ENCODE results near the gene MYO9B. TPM values are rescaled to one million over a fixed set of nuclear protein-coding genes. Genes with fewer than 3 reads are reported as not detected.
"Not testable (repeated sequence)": the region's sequence is repeated elsewhere in the genome, so short reads cannot be mapped to it uniquely, and the experiment has no call there.

Gene MYO9B
- polyA plus RNA-seq, 5 donors = 43.6 to 64.8 (median 55.6) TPM

DNA sequence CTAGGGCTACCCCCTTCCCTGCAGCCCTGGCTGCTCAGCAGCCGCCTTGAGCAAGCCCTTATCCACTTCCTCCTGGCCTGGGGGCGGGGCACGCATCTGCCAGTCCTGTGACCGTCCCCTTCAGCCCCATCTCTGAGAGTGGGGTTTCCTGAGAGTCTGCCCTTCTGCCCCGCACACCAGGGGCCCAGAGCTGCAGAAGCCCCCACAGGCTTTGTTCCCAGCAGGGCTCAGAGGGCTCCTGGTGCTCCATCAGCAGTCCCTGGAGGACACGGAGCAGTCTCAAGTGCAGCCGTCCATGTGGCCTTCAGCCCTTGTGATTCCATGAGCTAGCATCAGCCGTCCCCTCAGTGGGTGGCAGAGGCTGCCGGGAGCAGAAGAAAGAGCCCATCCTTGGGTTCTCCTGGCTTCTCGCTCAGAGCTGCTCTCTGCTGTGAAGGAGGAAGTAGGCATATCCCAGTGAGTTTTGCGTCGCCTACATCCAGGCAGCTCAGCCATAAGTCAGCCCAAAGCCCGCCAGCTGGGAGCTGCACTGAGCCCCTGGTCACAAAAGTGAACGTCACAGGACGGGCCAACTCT is 16.3 kb downstream of the MYO9B start:
- no peak for DNase-seq

DNA sequence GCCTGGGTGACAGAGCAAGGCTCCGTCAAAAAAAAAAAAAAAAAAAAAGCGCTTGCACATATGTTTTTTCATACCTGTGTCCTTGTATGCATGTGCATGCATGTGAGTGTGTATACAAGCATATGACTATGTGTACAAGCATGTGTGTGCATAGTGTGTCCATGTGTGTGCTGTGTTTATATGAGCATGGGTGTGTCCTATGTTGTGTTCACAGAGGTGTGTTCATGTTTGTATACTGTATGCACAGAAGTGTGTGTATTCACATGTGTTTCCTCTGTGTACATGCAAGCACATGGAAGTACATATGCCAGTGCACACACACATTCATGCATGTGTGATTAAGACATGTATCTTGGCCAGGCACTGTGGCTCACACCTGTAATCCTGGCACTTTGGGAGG is 17.1 kb downstream of the MYO9B start:
- no peak for DNase-seq

DNA sequence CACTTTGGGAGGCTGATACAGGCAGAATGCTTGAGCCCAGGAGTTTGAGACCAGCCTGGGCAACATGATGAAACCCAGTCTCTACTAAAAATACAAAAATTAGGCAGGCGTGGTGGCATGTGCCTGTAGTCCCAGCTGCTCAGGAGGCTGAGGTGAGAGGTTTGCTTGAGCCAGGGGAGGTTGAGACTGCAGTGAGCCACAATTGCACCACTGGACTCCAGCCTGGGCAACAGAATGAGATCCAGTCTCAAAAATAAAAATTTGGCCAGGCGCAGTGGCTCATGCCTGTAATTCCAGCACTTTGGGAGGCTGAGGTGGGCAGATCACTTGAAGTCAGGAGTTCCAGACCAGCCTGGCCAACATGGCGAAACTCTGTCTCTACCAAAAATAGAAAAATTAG is 19.1 kb downstream of the MYO9B start:
- DNase-seq = not testable (repeated sequence)

DNA sequence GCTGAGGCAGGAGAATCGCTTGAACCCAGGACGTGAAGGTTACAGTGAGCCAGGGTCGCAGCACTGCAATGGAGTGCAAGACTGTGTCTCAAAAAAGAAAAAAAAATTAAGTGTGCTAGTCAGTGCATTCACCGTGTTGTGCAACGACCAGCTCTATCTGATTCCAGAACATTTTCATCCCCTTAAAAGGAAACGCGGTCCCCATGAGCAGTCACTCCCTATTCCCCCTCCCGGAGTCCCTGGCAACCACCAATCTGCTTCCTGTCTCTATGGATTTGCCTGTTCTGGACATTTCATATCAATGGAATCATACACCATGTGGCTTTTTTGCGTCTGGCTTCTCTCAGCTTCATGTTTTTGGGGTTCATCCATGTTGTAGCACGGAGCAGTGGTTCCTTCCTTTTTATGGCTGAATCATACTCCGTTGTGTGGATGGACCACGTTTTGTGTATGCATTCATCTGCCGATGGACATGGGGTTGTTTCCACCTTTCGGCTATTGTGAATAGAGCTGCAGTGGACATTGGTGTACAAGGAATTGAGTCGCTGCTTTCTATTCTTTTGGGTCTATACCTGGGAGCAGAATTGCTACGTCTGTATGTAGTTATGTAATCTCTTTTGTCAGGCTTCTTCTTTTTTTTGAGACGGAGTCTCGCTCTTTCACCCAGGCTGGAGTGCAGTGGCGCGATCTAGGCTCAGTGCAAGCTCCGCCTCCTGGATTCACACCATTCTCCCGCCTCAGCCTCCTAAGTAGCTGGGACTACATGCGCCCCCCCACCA is 19.8 kb downstream of the MYO9B start:
- no peak for DNase-seq

DNA sequence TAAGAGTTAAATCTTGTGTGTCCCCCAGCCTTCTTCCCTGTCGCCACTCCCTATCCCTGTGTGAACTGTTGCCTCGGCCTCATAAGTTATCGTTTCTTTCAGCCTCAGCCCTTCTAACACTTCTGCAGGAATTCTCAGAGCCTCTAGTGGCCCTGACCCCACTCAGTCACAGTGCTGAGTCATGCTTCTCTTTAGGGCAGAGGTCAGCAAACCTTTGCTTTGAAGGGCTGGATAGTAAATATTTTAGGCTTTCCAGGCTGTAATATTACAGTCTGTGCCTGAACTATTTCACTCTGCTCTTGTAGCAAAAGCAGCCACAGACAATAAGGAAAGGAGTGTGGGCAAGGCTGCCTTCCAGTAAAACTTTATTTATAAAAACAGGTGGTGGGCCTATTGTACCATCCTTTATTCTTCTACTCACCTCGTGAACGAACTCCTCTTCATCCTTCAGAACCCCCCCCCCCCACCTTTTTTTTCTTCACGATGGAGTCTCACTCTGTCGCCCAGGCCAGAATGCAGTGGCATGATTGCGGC is 22.1 kb downstream of the MYO9B start:
- DNase-seq = no peak

DNA sequence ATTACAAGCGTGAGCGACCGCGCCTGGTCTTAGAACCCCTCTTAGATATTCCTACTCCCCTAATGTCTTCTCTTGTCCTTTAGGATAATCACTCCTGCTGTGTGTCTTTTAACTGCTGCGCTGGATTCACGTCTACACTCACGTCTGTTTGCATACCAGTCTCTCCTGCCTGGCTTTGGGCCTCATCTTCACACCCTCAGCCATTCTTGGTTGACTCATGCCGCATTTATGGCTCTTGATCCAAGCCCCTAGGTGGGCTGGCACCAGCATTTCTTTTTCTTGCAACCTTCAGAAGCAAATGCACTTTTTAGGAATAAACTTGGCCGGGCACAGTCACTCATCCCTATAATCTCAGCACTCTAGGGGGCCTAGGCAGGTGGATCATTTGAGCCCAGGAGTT is 22.7 kb downstream of the MYO9B start:
- no peak for DNase-seq

DNA sequence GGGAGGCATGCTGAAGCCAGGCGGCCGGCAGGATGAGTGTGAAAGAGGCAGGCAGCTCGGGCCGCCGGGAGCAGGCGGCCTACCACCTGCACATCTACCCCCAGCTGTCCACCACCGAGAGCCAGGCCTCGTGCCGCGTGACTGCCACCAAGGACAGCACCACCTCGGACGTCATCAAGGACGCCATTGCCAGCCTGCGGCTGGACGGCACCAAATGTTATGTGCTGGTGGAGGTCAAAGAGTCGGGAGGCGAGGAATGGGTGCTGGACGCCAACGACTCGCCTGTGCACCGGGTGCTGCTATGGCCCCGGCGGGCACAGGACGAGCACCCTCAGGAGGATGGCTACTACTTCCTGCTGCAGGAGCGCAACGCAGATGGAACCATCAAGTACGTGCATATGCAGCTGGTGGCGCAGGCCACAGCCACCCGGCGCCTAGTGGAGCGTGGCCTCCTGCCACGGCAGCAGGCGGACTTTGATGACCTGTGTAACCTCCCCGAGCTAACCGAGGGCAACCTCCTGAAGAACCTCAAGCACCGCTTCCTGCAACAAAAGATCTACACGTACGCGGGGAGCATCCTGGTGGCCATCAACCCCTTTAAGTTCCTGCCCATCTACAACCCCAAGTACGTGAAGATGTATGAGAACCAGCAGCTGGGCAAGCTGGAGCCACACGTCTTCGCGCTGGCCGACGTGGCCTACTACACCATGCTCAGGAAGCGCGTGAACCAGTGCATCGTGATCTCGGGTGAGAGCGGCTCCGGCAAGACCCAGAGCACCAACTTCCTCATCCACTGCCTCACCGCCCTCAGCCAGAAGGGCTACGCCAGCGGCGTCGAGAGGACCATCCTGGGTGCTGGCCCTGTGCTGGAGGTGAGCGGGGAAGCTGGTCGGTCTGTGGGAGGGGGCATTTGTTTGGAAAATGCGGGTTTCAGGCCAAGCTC is 26.4 kb downstream of the MYO9B start:
- no peak for DNase-seq

DNA sequence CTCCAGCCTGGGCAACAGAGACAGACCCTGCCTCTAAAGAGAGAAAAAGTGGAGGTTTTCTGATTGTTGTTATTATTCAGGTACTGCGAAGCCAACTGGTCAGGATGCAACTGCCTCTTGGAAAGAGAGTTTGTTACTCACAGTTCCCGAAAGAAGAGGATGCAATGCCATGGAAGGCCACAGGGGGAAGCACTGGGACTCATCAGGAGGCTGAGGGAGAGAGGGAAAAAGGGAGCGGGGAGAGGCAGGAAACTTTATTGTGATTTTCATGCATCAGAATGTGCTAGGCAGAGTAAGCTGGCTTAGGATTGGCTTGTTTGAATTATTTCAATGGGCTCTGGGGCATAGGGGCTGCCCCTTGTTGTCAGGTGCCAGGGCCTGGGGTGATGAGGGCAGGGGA is 27.6 kb downstream of the MYO9B start:
- no peak for DNase-seq

DNA sequence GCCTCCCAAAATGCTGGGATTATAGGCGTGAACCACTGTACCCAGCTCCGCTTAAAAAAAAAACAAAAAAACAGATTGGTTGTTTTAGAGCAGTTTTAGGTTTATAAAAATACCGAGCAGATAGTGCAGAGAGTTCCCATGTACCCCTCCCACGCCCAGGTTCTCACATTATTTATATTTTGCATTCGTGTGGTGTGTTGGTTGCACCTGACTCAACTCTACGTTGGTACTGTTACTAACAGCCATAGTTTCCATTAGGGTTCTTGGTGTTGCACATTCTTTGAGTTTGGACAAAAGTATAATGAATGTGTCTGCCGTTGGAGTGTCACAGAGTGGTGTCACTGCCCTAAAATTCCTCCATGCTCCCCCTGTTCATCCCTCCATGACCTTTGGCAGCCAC is 29.1 kb downstream of the MYO9B start:
- DNase-seq = no peak

DNA sequence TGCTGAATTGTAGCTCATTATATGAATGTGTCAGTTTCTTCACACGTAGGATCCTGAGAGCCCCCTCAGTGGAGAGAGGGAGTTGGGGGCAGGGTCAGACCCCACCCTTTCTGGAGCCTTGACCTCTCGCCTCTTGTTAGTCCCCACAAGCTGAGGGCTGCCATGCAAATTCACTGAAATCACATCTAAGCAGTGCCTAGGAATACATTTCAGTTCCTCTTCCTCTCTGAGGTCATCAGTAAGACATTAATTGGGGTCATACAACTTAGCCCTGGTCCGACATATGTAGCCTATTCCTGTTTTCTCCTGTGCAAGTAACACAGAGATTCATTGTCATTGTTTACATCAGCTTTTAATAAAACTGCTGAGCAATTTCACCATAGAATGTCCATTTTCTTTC is 30.0 kb downstream of the MYO9B start:
- no peak for DNase-seq

DNA sequence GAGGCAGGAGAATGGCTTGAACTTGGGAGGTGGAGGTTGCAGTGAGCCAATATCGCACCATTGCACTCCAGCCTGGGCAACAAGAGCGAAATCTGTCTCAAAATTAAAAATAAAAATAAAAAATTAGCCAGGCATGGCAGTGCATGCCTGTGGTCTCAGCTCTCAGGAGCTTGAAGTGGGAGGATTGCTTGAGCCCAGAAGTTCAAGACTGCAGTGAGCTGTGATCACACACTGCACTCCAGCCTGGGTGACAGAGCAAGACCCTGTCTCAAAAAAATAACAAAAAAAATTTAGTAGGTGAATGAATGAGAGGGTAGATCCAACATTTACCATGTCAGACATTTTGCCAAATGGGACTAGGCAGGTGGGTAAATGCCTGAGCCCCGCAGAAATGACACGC is 31.4 kb downstream of the MYO9B start:
- not testable (repeated sequence) for DNase-seq

DNA sequence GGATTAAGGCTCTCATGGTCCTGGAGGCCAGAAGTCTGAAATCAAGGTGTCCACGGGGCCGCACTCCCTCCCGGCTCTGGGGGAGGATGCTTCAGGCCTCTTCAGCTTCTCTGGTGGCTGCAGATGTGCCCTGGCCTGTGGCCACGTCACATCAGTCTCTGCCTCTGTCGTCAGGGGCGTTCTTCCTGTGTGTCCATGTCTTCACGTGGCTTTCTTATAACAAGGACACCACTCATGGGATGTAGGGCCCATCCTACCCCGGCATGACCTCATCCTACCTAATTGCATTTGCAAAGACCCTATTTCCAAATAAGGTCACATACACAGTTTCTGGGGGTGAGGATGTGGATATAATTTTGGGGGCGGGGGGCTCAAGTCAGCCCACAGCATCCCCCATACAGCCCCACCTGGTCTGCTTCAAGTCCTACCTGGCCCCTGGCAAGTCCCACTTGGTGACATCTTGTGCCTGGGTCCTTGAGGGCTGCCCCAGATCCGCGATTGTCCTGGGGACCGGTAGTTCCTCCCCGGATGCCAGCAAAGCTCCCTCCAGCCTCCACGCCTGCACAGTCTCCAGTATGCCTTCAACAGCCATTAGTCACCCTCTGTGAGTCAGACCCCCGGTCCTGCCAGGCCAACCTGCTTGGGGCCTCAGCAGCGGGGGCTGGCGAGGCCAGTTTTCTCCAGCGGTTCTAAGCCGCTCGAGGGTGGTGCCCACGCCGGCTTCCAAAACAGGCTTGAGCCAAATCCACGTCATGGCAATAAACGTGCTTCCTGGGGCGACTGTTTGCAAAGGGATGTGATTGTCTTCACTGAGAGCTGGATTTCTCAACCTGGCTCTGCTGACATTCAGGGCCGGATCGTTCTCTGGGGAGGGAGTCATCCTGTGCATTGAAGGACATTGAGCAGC is 32.2 kb downstream of the MYO9B start:
- DNase-seq = no peak

DNA sequence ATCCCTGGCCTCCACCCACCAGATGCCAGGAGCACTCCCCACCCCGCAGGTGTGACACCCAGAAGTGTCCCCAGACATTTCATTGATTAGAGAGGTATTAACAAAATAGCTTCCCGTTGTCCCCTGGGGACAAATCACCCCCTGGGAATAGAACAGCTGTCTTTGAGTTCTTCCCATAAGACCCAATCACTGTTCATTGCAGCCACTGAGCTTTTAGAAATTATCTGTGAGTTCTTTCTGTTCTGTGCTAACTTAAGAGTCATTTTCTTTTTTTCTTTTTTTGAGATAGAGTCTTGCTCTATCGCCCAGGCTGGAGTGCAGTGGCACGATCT is 32.8 kb downstream of the MYO9B start:
- DNase-seq = no peak

DNA sequence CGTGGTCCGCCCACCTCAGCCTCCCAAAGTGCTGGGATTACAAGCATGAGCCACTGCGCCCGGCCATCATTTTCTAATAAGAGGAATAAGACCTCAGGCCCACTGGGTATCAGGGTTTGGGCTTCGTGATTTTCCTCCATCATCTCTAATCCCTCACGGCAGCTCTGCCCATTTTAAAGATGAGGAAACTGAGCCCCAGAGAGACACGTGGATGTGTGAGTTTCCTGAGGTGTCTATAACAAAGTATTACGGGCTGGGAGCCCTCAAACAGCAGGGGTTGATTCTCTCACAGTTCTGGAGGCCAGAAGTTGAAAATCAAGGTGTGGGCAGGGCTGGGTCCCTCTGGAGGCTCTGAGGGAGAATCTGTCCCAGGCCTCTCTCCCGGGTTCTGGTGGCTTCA is 33.7 kb downstream of the MYO9B start:
- no peak for DNase-seq

DNA sequence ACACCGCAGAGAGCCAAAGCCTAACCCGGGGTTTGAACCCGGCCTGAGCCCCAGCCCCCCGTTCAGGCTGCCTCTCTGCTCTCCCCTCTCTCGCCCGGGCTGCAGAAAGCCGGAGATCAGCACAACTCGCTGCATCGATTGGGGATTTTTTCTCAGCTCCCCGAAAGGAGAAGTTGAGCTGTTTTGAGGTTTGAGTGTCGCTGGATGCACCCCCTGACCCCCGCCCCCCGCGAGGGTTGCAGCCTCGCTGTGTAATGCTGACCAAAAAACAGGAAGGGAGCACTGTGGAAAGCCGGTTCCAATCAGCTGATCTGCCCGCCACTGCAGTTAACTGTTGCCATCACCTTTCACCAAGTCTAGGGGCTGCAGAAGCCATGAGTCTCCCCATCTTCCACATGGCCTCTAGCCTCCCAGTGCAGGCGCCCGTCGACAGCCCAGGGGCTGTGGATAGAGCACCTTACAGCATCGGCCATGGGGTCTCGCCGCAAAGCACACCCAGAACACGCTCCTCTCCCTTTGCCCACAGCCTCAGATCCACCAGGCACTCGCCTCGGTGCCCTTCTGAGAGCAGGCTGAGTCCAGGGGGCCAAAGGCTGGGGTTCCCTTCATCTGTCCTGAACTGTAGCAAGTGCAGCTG is 34.5 kb downstream of the MYO9B start:
- no peak for DNase-seq

DNA sequence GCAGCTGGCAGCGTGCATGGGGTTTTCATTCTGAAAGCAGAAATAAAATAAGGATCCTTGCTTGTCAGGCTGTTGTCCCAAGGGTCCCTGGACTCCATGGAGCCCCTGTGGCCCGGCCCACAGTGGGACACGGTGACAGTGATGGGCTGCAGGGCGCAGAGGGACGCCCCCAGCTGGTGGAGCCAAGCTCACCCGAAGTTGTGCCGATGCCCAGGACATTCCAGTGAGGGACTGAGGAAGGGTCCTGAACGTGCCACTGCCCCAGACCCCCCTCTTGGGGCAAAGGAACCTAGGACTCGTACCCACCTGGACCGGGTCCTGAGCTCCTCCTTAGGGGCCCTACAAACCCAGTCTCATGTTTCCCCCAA is 35.0 kb downstream of the MYO9B start:
- DNase-seq = no peak

DNA sequence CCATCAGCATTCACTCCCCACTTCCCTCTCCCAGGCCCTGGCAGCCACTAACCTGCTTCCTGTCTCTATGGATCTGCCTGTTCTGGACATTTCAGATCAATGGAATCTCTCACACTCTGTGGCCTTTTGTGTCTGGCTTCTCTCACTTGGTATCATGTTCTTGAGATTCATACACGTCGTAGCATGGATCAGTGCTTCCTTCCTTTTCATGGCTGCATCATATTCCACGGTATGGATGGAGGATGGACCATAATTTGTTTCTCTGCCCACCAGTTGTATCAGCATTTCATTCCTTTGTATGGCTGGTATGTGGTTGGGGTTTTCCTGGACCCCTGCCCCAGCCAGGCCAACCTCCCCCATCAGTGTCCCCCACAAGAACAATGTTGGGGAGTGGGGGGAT is 36.2 kb downstream of the MYO9B start:
- DNase-seq = no peak

DNA sequence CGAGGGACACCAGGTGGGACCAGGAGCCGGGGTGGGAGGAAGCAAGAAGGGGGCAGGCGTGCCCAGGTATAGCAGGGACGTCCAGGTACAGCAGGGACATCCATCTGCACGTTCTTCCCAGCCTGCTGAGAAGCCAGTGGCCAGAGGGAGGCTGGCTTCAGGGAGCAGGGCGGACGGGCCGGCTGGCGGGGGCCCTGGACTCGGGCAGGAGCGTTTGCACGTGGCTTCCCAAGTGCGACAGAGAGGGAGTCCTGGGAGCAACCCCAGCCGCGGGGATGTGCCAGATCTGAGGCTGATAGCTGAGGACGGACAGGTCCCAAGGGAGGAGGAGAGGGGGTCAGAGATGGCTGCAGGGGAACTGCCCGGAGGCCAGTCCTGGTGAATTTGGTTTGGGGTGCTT is 36.7 kb downstream of the MYO9B start:
- DNase-seq = no peak

DNA sequence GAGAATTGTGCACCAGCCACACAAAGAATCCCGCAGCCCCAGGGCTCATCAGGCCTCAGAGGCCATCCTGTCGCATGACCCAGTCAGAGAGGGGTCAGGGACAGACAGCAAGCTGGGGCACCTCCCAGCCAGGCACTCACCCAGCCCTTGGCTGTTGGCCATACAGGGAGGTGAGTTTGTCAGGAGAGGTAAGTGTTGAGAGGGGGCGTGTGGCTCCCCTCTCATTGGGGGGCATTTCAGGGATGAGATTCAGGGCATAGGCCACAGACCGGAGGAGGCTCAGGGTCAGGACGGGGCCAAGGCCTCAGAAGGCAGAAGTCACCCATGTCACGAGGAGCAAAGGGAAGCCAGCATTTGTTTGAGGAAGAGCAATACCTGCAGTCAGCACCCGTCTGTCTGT is 37.1 kb downstream of the MYO9B start:
- DNase-seq = no peak

DNA sequence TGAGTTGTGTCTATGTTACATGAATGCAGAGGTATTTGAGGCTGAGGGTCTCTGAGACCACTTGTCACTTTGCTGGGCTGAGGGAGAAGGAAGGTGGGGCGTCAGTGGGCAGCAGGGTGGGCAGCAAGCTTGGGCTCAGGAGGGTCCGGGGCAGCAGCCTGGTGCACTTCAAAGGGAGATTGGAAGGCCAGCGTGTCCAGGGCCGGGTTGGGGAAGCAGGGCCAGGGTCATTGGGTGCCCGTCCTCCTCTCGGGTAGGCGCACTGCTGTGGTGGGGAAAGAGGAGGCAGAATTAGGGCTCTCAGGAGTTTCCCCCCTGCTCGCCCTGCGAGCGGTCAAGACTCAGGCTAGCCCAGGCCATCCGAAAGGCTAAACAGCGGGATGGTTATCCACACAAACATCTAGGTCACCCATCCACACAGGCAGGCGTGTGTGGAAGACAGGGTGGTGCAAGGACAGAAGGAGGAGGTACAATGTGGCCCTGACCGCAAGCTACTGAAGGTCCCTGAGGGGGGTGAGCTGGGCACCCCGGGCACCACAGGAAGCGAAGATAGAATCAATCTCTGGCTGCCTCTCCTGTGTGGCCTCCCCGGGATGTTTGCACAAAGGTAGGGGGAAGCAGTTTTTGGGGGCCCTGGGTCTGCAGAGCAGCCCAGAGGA is 37.7 kb downstream of the MYO9B start:
- no peak for DNase-seq

DNA sequence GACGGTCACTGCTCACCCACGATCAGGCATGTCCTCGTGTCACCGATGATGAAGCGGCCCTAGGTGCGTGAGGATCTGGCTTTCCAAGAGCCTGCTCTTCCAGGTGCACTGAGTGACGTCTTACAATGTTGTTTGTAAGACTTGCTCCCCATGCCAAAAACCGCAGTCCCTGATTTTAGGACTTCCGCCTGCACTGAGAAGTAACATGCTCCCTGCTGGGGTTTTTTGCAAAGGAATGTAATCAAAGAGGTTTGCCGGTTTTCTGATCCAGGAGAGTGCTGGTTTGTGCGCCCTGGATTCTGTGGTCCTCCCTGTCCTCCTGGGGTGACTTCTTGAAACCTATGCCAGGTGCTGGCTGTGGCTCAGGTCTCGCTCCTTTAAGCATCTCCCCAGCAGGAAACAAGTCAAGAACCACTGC is 38.8 kb downstream of the MYO9B start:
- no peak for DNase-seq

Measured in right lung (tissue), 5 donors.